HG03066 (cell line): ENCODE results near the gene OXCT2.
A peak's percentile ranks its signal among the peaks of the same experiment; 100 is the strongest.
"Not testable (repeated sequence)": the region's sequence is repeated elsewhere in the genome, so short reads cannot be mapped to it uniquely, and the experiment has no call there.

Source experiments
- ATAC-seq: cut with Tn5 transposase; IDR thresholded peaks from one replicate; pipeline ENCODE4 v1.9.1; 2021; ENCODE audit warnings: low read depth; ENCODE audit not compliant: unreplicated experiment

Gene OXCT2

GRCh38 chr1:39771022-39771532 lies at the start of gene OXCT2:
TSS of gene OXCT2 (minus strand) at chr1:39771348. CDS start at chr1:39771255, 93 bp downstream.
- not testable (repeated sequence) for ATAC-seq

- ATAC-seq, result no peak
Observed at GRCh38 chr1:39819091-39819812, 48.1 kb upstream of the OXCT2 start.

GRCh38 chr1:39818482-39818881 lies 47.3 kb upstream of the OXCT2 start:
- ATAC-seq, result no peak

DNA sequence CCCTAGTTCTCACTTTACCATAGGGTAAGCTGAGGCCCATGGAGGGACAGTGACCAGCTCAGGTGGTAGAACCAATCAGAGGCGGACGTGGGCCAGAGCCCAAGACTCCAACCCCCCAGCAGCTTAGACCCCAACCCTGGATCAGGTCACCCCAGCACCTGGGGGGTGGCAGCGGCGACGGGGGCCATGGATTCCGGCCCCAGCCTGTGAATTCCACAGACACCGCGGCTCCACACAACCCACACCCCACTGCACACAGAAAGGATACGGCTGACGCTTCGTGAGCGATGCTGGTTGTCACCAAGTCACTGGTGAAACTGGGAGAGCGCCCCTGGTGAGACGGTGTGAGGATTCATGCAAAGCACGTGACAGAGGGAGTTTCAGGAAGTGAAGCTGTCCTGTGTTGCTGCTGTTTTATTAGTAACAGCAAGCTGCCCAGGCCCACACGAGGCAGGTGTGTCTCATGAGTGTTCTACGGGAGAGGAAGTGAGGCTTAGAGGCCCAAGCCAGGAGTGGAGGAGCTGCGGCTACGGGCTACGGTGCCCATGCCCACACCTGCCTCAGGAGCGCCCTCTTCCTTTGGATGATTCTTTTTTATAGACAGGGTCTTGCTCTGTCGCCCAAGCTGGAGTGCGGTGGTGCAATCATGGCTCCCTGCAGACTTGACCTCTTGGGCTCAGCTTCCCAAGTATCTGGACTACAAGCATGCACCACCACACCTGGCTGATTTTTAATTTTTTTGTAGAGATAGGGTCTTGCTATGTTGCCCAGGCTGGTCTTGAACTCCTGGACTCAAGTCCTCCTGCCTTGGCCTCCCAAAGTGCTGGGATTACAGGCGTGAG lies 46.2 kb upstream of the OXCT2 start:
- ATAC-seq, result peak; percentile 91

- peak; percentile 45 for ATAC-seq
Observed at GRCh38 chr1:39816415-39817090, 45.4 kb upstream of the OXCT2 start.

DNA sequence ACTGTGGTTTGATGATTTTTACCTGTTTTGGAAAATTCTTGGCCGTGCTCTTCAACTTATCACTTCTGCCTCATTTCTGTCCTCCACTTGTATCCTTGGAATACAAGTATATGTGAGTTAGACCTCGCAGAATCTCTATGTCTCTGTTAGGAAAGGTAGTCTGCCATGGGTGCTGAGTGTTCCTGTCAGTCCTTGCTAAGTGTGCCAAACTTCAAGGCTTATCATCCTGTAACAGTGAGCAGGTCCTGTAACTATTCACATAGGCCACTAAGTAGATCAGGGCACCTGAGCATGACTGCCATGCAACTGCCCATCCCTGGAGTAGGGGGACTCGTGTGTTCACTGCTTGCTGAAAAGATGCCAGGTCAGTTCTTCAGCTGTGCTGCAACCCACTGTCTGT lies 41.8 kb upstream of the OXCT2 start:
- no peak for ATAC-seq

GRCh38 chr1:39808784-39809517 lies 37.8 kb upstream of the OXCT2 start:
- no peak for ATAC-seq

- ATAC-seq, result no peak
Observed at GRCh38 chr1:39805385-39805784, 34.2 kb upstream of the OXCT2 start.

GRCh38 chr1:39802496-39803260 lies 31.5 kb upstream of the OXCT2 start:
- ATAC-seq, result no peak

GRCh38 chr1:39800471-39800835 lies 29.3 kb upstream of the OXCT2 start:
- ATAC-seq, result no peak

GRCh38 chr1:39799770-39800470 lies 28.8 kb upstream of the OXCT2 start:
- ATAC-seq, result peak; percentile 46

GRCh38 chr1:39798859-39799769 lies 28.0 kb upstream of the OXCT2 start:
- ATAC-seq, result peak; percentile 73

DNA sequence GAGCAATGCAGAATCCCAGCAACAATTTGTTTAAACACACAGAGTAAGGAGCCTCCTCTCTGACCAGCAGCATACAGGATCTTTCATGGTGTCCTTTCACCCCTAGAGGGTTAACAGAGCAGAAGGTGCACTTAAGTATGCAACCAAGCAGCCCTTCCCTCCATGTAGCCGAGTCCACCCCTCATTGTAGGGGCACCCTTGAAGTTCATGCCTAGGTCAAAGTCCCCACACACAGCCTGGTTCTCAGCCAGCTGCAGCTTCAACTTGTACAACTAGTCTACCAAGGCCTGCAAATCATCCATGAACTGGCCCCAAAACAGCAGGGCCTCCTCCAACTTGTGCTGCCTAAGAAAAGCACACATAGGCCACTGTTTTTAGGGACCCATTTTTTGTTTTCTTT lies 24.5 kb upstream of the OXCT2 start:
- ATAC-seq, result no peak

GRCh38 chr1:39791838-39792237 lies 20.7 kb upstream of the OXCT2 start:
- no peak for ATAC-seq

GRCh38 chr1:39789571-39790110 lies 18.5 kb upstream of the OXCT2 start:
- ATAC-seq, result no peak

DNA sequence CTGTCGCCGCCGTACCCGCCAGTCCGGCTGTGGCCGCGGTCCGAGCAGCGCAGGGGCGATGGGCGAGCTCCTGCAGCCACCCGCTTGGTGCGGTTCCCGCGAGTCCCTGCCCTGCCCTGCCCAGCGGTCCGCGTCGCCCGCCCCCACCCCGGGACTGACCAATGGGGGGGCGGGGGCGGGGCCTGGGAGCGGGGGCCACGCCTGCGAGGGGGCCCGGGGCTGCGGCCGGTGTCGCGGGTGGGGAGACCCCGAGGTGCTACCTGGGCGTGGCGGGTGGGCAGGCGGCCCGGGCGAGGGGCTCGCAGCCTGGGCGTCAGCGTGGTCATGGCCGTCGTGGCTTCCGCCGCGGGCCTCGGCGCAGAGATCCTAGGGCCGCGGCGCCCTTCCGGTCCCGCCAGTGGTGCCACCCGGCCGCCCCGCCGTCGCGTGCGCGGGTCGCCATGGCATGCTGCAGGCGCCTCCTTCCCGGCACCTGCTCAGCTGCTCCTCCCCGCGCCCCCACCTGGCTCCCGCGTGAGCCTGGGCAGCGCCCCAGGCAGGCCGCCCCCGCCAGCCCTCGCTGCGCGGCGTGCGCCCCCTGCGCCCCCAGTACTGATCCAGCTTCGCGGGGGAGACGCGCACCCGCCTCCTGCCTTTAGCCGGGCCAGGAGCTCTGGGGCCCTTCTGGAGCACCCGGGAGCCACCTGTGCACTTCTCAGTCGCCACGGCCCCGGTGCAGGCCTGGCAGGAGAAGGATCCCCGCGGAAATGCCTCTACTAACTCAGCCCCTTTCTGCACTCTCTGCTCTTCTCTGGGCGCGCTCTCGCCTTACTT lies 17.8 kb upstream of the OXCT2 start, which contains the start of gene BMP8B:
BMP8B (minus strand) TSS at position 108 of the 813 bp plus-strand sequence. CDS start 380 bp downstream, outside the sequence.
- ATAC-seq, result peak; percentile 71

DNA sequence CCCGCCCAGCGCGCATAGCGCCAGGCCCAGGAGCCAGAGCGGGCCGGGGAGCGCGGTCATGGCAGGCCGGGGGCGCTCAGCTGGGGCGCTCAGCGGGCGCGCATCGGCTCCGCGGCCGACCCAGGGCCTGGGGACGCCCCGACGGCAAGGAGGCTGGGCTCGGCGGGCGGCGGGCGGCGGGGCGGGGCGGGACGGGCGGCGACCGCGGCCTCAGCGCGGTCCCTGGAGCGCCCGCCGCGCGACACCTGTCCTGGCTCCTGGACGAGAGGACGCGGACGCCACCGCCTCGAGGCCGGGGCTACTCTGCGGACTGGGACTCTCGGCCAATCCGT lies 17.2 kb upstream of the OXCT2 start:
- ATAC-seq, result no peak
